Keratinocyte (primary cell): ENCODE data around the gene SIPA1L2. TPM values are rescaled to one million over a fixed set of nuclear protein-coding genes. Genes with fewer than 3 reads are reported as not detected.

Source experiments
- DNase-seq: peaks from one replicate; pipeline ENCODE4 v3.0.0-alpha.2; 2011; ENCODE audit warnings: low read depth, missing footprints, low spot score
- FAIRE-seq: peaks from 2 replicates; lab custom pipeline; 2011; peaks lifted over from hg19 to GRCh38; lab: Jason Lieb, UNC
- H2AFZ ChIP-seq: 2 replicates; pipeline ENCODE4 v1.6.0; 2012; ENCODE audit warnings: low read length, control low read depth, inconsistent platforms; ENCODE audit not compliant: control insufficient read depth
- H3K27ac ChIP-seq: 2 replicates; pipeline ENCODE4 v1.5.1; 2011; ENCODE audit warnings: low read length; ENCODE audit not compliant: control insufficient read depth, insufficient read depth
- H3K27me3 ChIP-seq: 3 replicates; pipeline ENCODE4 v1.6.0; 2011; ENCODE audit warnings: low read length; ENCODE audit not compliant: control insufficient read depth, insufficient read depth; ENCODE audit errors: extremely low read depth
- H3K36me3 ChIP-seq, 2 experiments: 2 replicates in 1 of 2; 3 replicates in 1 of 2; pipeline ENCODE4 v1.5.1; 2011; ENCODE audit warnings: low read length in 2 of 2, mild to moderate bottlenecking in 1 of 2; ENCODE audit not compliant: control insufficient read depth in 2 of 2, insufficient read depth in 2 of 2; ENCODE audit errors: extremely low read depth in 1 of 2
- H3K4me1 ChIP-seq: 3 replicates; pipeline ENCODE4 v1.5.1; 2011; ENCODE audit warnings: low read length; ENCODE audit not compliant: control insufficient read depth, insufficient read depth; ENCODE audit errors: extremely low read depth
- H3K4me2 ChIP-seq: 3 replicates; pipeline ENCODE4 v1.6.0; 2011; ENCODE audit warnings: low read depth, low read length; ENCODE audit not compliant: control insufficient read depth, insufficient read depth; ENCODE audit errors: extremely low read depth
- H3K4me3 ChIP-seq, 3 experiments: fragments of 200-600 bp in 1 of 3; sonication (generic) in 1 of 3; 2 replicates in 2 of 3; 3 replicates in 1 of 3; pipeline ENCODE4 v1.5.1; 2011 to 2016; ENCODE audit warnings: low read length in 3 of 3, mild to moderate bottlenecking in 3 of 3, control low read depth in 2 of 3, inconsistent platforms in 1 of 3, low read depth in 1 of 3, mixed read lengths in 1 of 3, mixed run types in 1 of 3, moderate library complexity in 1 of 3; ENCODE audit not compliant: control insufficient read depth in 2 of 3, insufficient read depth in 2 of 3; ENCODE audit errors: extremely low read depth in 1 of 3
- H3K79me2 ChIP-seq: 2 replicates; pipeline ENCODE4 v1.6.0; 2012; ENCODE audit warnings: low read length; ENCODE audit not compliant: control insufficient read depth, insufficient read depth
- H3K9ac ChIP-seq: 3 replicates; pipeline ENCODE4 v1.6.0; 2011; ENCODE audit warnings: low read length; ENCODE audit not compliant: control insufficient read depth, insufficient read depth; ENCODE audit errors: extremely low read depth
- H3K9me1 ChIP-seq: 3 replicates; pipeline ENCODE4 v1.6.0; 2011; ENCODE audit warnings: low read length; ENCODE audit not compliant: control insufficient read depth, insufficient read depth; ENCODE audit errors: extremely low read depth
- H3K9me3 ChIP-seq: 2 replicates; pipeline ENCODE4 v1.5.1; 2012; ENCODE audit warnings: low read depth, low read length; ENCODE audit not compliant: control insufficient read depth
- H4K20me1 ChIP-seq: 3 replicates; pipeline ENCODE4 v1.6.0; 2011; ENCODE audit warnings: low read length; ENCODE audit not compliant: control insufficient read depth, insufficient read depth; ENCODE audit errors: extremely low read depth
- EZH2 ChIP-seq: IDR thresholded peaks from one replicate; pipeline ENCODE4 v1.6.1; 2012; ENCODE audit warnings: inconsistent platforms, mild to moderate bottlenecking, low read length, moderate library complexity
- dilution Hi-C: fragments of 300-500 bp; cut with MboI; formaldehyde crosslinking; loops from one replicate; pipeline ENCODE4 v1.7.0; 2020; ENCODE audit warnings: low sequenced_read_pairs; ENCODE audit not compliant: extremely low pct_ligation_motif_present
- polyA plus RNA-seq, 5 experiments: library from polyadenylated mRNA; depleted of rRNA in 3 of 5; stranded (reverse) in 3 of 5; stranded (forward) in 1 of 5; unstranded in 1 of 5; fragments of >200 nt; gene quantifications; 1 replicate in 1 of 5; 2 replicates in 3 of 5; 3 replicates in 1 of 5; pipeline versions ENCODE4 v1.2.1 to v1.2.3, GENCODE V29; 2011 to 2012; ENCODE audit warnings: missing spikeins in 2 of 5, low read depth in 1 of 5, low replicate concordance in 1 of 5
- TF ChIP-seq, protein P1 (sequence below), 3 experiments: IDR thresholded peaks in 1 of 3; conservative IDR thresholded peaks in 1 of 3; optimal IDR thresholded peaks in 1 of 3; 2 replicates in 2 of 3; 3 replicates in 1 of 3; pipeline versions ENCODE3 to v1.5.1; 2011; ENCODE audit warnings: low read length in 3 of 3, mild to moderate bottlenecking in 3 of 3, moderate library complexity in 2 of 3, control low read depth in 1 of 3, inconsistent platforms in 1 of 3; ENCODE audit not compliant: insufficient read depth in 2 of 3; ENCODE audit errors: extremely low read depth in 1 of 3

SIPA1L2 gene
- polyA plus RNA-seq, 1 donor (not counting 4 experiments of a cell fraction or from before 2014, with no cell fraction given): 2.1 TPM

DNA sequence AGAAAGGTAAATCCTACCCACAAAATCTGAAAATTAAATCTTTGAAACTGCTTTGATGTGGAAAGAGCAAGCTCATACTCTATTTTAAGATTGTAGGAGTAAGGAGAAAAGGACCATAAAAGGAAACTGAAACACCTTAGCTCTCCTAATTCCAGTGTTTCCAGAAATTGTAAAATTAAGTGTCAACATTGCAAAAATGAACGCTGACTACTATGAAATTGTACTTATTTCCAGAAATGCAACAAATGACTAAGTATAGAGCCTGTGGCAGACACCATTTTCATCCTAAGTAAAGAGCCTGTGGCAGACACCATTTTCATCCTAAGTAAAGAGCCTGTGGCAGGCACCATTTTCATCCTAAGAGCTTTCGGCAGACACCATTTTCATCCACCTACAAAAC is 6.9 kb upstream of the SIPA1L2 start:
- H3K9ac ChIP-seq: no peak overlapping the region
- no peaks in the 10 kb centered on the region for H3K36me3 ChIP-seq
- H3K79me2 ChIP-seq: no peaks in the 10 kb centered on the region
- TF ChIP-seq, protein P1, sequence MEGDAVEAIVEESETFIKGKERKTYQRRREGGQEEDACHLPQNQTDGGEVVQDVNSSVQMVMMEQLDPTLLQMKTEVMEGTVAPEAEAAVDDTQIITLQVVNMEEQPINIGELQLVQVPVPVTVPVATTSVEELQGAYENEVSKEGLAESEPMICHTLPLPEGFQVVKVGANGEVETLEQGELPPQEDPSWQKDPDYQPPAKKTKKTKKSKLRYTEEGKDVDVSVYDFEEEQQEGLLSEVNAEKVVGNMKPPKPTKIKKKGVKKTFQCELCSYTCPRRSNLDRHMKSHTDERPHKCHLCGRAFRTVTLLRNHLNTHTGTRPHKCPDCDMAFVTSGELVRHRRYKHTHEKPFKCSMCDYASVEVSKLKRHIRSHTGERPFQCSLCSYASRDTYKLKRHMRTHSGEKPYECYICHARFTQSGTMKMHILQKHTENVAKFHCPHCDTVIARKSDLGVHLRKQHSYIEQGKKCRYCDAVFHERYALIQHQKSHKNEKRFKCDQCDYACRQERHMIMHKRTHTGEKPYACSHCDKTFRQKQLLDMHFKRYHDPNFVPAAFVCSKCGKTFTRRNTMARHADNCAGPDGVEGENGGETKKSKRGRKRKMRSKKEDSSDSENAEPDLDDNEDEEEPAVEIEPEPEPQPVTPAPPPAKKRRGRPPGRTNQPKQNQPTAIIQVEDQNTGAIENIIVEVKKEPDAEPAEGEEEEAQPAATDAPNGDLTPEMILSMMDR (optimal IDR thresholded peaks at IDR 0.05 in 1 of 3, IDR thresholded peaks at IDR 0.05 in 1 of 3, conservative IDR thresholded peaks at IDR 0.05 in 1 of 3; ENCODE audit: extremely low read depth in 1 of 3, insufficient read depth in 2 of 3, low read length in 3 of 3): no peak
- no peak for TF ChIP-seq EZH2
- H3K4me1 ChIP-seq: no peaks in the 10 kb centered on the region
- dilution Hi-C loops: no loop called here
- no peak overlapping the region for H3K4me2 ChIP-seq
- no peaks in the 10 kb centered on the region for H3K27me3 ChIP-seq
- H2AFZ ChIP-seq: no peak overlapping the region
- no peaks in the 10 kb centered on the region for H3K9me3 ChIP-seq
- no peaks in the 10 kb centered on the region for H3K9me1 ChIP-seq
- no peaks in the 10 kb centered on the region for H4K20me1 ChIP-seq
- H3K27ac ChIP-seq: no peak overlapping the region
- H3K4me3 ChIP-seq: no peak overlapping the region
- DNase-seq (no peak), FAIRE-seq (no peak)

DNA sequence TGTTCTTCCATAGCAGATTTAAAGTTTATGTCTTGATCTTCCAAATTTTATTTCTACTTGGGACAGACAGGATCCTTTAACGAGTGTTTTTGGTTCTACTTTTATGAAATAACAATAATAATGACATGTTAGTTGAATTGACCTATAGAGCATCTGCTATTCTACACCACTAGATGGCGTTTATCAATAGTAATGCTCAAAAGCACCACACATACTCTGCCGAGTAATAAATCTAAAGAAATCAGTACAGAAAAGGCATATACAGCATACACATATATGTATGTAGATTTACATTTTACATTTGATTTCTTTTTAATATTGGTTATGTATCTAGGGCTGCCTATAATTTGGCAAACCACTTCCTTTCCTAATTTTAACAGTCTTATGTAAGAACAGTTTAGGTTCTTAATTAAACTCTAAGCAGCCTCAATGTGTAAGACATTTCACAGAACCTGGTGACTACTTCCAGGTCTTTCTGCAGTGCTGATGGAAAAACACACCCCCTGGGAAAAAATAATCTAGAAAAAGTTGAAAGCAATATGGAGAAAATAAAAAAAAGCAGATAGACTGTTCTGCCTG is 5.9 kb upstream of the SIPA1L2 start:
- no peaks in the 10 kb centered on the region for H3K27me3 ChIP-seq
- no peak overlapping the region for H2AFZ ChIP-seq
- no peaks in the 10 kb centered on the region for H3K9me3 ChIP-seq
- H3K9ac ChIP-seq: no peak overlapping the region
- no peak overlapping the region for H3K4me2 ChIP-seq
- FAIRE-seq: no peak
- no peak for DNase-seq
- H3K79me2 ChIP-seq: no peaks in the 10 kb centered on the region
- dilution Hi-C loops: no loop called here
- H3K4me1 ChIP-seq: peaks cover 2% of the 10 kb centered on the region
- H3K36me3 ChIP-seq: no peaks in the 10 kb centered on the region
- H4K20me1 ChIP-seq: no peaks in the 10 kb centered on the region
- no peaks in the 10 kb centered on the region for H3K9me1 ChIP-seq
- no peak overlapping the region for H3K4me3 ChIP-seq
- TF ChIP-seq, protein P1 (optimal IDR thresholded peaks at IDR 0.05 in 1 of 3, IDR thresholded peaks at IDR 0.05 in 1 of 3, conservative IDR thresholded peaks at IDR 0.05 in 1 of 3; ENCODE audit: extremely low read depth in 1 of 3, insufficient read depth in 2 of 3, low read length in 3 of 3): peak in 2 of 3 experiments; percentile 41 to 47
- TF ChIP-seq EZH2: no peak
- H3K27ac ChIP-seq: no peak overlapping the region
